ENCODE results near the gene WIPI1. TPM values are rescaled to one million over a fixed set of nuclear protein-coding genes. Genes with fewer than 3 reads are reported as not detected.

WIPI1 gene
- total RNA-seq, 1 experiment from 2014 or later, result 29.3 TPM

GRCh38 chr17:68401288-68401687, 56.0 kb downstream of the WIPI1 start (continued):
- TF ChIP-seq E2F5 (CRISPR knock-in tag; IDR thresholded peaks at IDR 0.05) (no peak), FOXP1 (CRISPR knock-in tag; IDR thresholded peaks at IDR 0.05; ENCODE audit: borderline replicate concordance) (no peak), NFYB (CRISPR knock-in tag; conservative IDR thresholded peaks at IDR 0.05; ENCODE audit: low read depth) (no peak), CREB1 (CRISPR knock-in tag; IDR thresholded peaks at IDR 0.05) (no peak), NR2C2 (CRISPR knock-in tag; IDR thresholded peaks at IDR 0.05) (no peak)
- TF ChIP-seq, protein P1, sequence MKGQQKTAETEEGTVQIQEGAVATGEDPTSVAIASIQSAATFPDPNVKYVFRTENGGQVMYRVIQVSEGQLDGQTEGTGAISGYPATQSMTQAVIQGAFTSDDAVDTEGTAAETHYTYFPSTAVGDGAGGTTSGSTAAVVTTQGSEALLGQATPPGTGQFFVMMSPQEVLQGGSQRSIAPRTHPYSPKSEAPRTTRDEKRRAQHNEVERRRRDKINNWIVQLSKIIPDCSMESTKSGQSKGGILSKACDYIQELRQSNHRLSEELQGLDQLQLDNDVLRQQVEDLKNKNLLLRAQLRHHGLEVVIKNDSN (CRISPR knock-in tag; IDR thresholded peaks at IDR 0.05), result no peak
- TF ChIP-seq, protein P2, sequence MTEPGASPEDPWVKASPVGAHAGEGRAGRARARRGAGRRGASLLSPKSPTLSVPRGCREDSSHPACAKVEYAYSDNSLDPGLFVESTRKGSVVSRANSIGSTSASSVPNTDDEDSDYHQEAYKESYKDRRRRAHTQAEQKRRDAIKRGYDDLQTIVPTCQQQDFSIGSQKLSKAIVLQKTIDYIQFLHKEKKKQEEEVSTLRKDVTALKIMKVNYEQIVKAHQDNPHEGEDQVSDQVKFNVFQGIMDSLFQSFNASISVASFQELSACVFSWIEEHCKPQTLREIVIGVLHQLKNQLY (CRISPR knock-in tag; IDR thresholded peaks at IDR 0.05), result no peak
- TF ChIP-seq, protein P3, sequence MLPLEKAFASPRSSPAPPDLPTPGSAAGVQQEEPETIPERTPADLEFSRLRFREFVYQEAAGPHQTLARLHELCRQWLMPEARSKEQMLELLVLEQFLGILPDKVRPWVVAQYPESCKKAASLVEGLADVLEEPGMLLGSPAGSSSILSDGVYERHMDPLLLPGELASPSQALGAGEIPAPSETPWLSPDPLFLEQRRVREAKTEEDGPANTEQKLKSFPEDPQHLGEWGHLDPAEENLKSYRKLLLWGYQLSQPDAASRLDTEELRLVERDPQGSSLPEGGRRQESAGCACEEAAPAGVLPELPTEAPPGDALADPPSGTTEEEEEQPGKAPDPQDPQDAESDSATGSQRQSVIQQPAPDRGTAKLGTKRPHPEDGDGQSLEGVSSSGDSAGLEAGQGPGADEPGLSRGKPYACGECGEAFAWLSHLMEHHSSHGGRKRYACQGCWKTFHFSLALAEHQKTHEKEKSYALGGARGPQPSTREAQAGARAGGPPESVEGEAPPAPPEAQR (CRISPR knock-in tag; IDR thresholded peaks at IDR 0.05), result no peak

DNA sequence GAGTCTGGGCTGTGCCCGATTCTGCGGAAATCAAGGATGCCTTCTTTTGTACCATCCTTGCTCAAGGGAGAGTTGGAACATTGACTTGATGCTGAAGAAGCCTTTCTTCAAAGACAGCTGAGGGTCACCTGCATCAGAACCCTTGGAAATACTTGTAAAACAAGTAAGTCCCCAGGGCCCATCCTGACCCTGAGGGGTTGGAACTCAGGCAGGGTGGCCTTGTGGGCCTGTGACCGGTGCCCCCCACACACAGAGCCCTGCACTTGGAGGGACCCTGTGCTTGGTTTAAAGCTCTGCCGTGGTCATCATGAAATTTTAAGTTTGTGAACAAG, 56.9 kb downstream of the WIPI1 start:
- Mint-ChIP-seq H3K36me3 (no peaks in the 10 kb centered on the region), H3K4me3 (no peak overlapping the region), H3K27ac (peak overlapping the region; percentile 78), H3K9me3 (peaks cover 13% of the 10 kb centered on the region), H3K4me1 (peaks cover 28% of the 10 kb centered on the region), H3K27me3 (ENCODE audit: low read depth) (no peaks in the 10 kb centered on the region)
- CTCF ChIA-PET, result interaction anchor here (2.2 to 2.3 kb wide), 2 partner anchors 24 to 200 kb away, joined by 14 to 20 read pairs; no protein-coding TSS in a partner anchor
- POLR2A ChIA-PET, result no interaction called here
- TF ChIP-seq, protein P4, sequence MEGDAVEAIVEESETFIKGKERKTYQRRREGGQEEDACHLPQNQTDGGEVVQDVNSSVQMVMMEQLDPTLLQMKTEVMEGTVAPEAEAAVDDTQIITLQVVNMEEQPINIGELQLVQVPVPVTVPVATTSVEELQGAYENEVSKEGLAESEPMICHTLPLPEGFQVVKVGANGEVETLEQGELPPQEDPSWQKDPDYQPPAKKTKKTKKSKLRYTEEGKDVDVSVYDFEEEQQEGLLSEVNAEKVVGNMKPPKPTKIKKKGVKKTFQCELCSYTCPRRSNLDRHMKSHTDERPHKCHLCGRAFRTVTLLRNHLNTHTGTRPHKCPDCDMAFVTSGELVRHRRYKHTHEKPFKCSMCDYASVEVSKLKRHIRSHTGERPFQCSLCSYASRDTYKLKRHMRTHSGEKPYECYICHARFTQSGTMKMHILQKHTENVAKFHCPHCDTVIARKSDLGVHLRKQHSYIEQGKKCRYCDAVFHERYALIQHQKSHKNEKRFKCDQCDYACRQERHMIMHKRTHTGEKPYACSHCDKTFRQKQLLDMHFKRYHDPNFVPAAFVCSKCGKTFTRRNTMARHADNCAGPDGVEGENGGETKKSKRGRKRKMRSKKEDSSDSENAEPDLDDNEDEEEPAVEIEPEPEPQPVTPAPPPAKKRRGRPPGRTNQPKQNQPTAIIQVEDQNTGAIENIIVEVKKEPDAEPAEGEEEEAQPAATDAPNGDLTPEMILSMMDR (IDR thresholded peaks at IDR 0.05), result no peak
- no peak for TF ChIP-seq FOXP1 (CRISPR knock-in tag; IDR thresholded peaks at IDR 0.05; ENCODE audit: borderline replicate concordance)
- TF ChIP-seq, protein P5, sequence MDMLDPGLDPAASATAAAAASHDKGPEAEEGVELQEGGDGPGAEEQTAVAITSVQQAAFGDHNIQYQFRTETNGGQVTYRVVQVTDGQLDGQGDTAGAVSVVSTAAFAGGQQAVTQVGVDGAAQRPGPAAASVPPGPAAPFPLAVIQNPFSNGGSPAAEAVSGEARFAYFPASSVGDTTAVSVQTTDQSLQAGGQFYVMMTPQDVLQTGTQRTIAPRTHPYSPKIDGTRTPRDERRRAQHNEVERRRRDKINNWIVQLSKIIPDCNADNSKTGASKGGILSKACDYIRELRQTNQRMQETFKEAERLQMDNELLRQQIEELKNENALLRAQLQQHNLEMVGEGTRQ (CRISPR knock-in tag; IDR thresholded peaks at IDR 0.05), result no peak
- no peak for TF ChIP-seq ATF1 (CRISPR knock-in tag; IDR thresholded peaks at IDR 0.05)
- TF ChIP-seq ZBTB21 (CRISPR knock-in tag; IDR thresholded peaks at IDR 0.05; ENCODE audit: borderline replicate concordance), result no peak
- TF ChIP-seq, protein P1 (CRISPR knock-in tag; IDR thresholded peaks at IDR 0.05), result no peak
- ATAC-seq (no peak), DNase-seq (ENCODE audit: low spot score) (no peak)

DNA sequence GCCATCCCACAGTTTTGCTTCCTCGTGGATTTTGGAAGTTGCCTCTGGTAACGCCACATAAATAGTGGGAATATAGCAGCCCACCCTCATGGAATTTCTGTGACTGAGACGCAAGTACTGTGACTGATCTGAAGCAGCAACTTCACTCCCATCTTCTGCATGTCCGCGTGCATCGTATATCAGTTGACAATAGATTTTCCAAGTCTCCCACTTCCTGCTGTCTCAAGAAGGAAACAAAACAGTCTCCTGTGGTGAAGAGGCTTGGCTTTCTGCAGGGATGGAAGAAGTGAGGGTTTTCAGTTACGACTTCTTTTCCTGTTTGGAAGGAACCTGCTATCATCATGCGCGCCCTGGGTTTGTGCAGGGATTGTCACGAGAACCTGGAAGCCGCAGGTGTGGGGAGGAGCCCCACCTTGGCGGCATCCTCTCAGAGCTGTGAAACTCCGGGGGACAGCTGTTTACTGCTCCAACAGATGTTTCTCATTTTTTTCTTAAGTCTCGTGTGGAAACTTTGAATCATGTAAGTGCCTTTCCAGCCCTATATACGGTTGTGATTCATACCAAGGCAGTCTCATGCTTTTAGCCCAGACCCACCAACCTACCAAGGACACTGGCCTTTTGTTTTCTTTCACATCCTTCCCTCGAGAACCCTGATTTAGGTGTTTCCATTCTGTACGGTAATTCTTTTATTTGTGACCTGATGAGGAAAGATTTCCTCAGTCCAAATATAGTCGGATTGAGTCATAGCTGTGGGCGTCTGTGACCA, 57.5 kb downstream of the WIPI1 start:
- ChIA-PET CTCF (interaction anchor here (0.5 to 2.3 kb wide), 54 partner anchors 8 to 380 kb away, joined by 3 to 35 read pairs (median 5); partner anchors contain the start of genes AMZ2 and WIPI1), POLR2A (interaction anchor here (1.5 kb wide), 1 partner anchor 108 kb away, joined by 9 read pairs; the partner anchor contains the start of gene ARSG)
- Mint-ChIP-seq H3K36me3 (peaks cover 3% of the 10 kb centered on the region; the same call in 1 of the 2 replicates), H3K4me3 (no peak overlapping the region), H3K27me3 (ENCODE audit: low read depth) (no peaks in the 10 kb centered on the region), H3K4me1 (peaks cover 28% of the 10 kb centered on the region), H3K9me3 (peaks cover 9% of the 10 kb centered on the region), H3K27ac (peak overlapping the region; percentile 78; the same call in 1 of the 2 replicates)
- DNase-seq (ENCODE audit: low spot score) (no peak), ATAC-seq (no peak)
- TF ChIP-seq ZNF512 (CRISPR knock-in tag; IDR thresholded peaks at IDR 0.05; ENCODE audit: borderline replicate concordance) (no peak), TCF7 (CRISPR knock-in tag; IDR thresholded peaks at IDR 0.05; ENCODE audit: low read depth) (no peak), SMAD4 (CRISPR knock-in tag; IDR thresholded peaks at IDR 0.05) (no peak), GRHL2 (CRISPR knock-in tag; IDR thresholded peaks at IDR 0.05; ENCODE audit: insufficient replicate concordance, severe bottlenecking) (no peak), NR2C2 (CRISPR knock-in tag; IDR thresholded peaks at IDR 0.05) (no peak), SMAD3 (CRISPR knock-in tag; IDR thresholded peaks at IDR 0.05; ENCODE audit: borderline replicate concordance) (no peak), EMX1 (CRISPR knock-in tag; IDR thresholded peaks at IDR 0.05) (no peak), IRF1 (CRISPR knock-in tag; IDR thresholded peaks at IDR 0.05) (no peak)
- TF ChIP-seq, protein P1 (CRISPR knock-in tag; IDR thresholded peaks at IDR 0.05), result no peak

Data from WTC11 (cell line).